ENCODE results near the gene ARHGEF17.

- TF ChIP-seq YY1 (IDR thresholded peaks at IDR 0.05; ENCODE audit: insufficient read depth, insufficient read length): no peak
- TF ChIP-seq ZNF274 (IDR thresholded peaks at IDR 0.05; ENCODE audit: low read depth, low read length): no peak
- TF ChIP-seq SUZ12 (IDR thresholded peaks at IDR 0.05; ENCODE audit: extremely low read depth, insufficient read depth, insufficient read length): no peak
Measured at GRCh38 chr11:73386016-73386415, 77.9 kb downstream of the ARHGEF17 start.
